A673 (cell line): ENCODE measurements around the gene HAT1. TPM values are rescaled to one million over a fixed set of nuclear protein-coding genes. Genes with fewer than 3 reads are reported as not detected.
"Not testable (repeated sequence)": the region's sequence is repeated elsewhere in the genome, so short reads cannot be mapped to it uniquely, and the experiment has no call there.

ENCODE experiments used
- BruUV-seq: library from RNA; stranded (reverse); fragments of 400-500 nt; replicated peaks from 2 replicates; lab custom pipeline; 2021; lab: Mats Ljungman, UMichigan
- CTCF ChIA-PET: fragments of 300-600 bp; sonication (Branson Sonifier 250); formaldehyde crosslinking; loops from one replicate; lab custom pipeline; 2022; ENCODE audit warnings: antibody characterized with exemption; lab: Charles Lee
- POLR2A ChIA-PET: fragments of 300-600 bp; sonication (Branson Sonifier 250); formaldehyde crosslinking; loops from one replicate; lab custom pipeline; 2022; ENCODE audit warnings: antibody characterized with exemption; ENCODE audit not compliant: low non-redundant PET; lab: Charles Lee
- DNase-seq: peaks from one replicate; pipeline ENCODE4 v3.0.0-alpha.2; 2015; ENCODE audit warnings: low spot score
- H3K27ac ChIP-seq: fragments of 200-600 bp; sonication (generic); 2 replicates; pipeline ENCODE4 v1.5.1; 2016; ENCODE audit warnings: mixed run types, low read depth, mild to moderate bottlenecking, mixed read lengths, antibody characterized with exemption, low read length; ENCODE audit not compliant: poor library complexity, severe bottlenecking
- H3K27me3 ChIP-seq: fragments of 200-600 bp; sonication (generic); replicated peaks from 2 replicates; pipeline ENCODE4 v1.6.1; 2017; ENCODE audit warnings: mixed run types, low read depth, mild to moderate bottlenecking, mixed read lengths, antibody characterized with exemption, low read length; ENCODE audit not compliant: insufficient read depth, poor library complexity
- H3K36me3 ChIP-seq: fragments of 200-600 bp; sonication (generic); 2 replicates; pipeline ENCODE4 v1.6.1; 2016; ENCODE audit warnings: mixed run types, mild to moderate bottlenecking, mixed read lengths, antibody characterized with exemption, low read length; ENCODE audit not compliant: insufficient read depth, poor library complexity, severe bottlenecking
- H3K4me1 ChIP-seq: fragments of 200-600 bp; sonication (generic); 2 replicates; pipeline ENCODE4 v1.6.1; 2017; ENCODE audit warnings: mixed run types, mild to moderate bottlenecking, mixed read lengths, antibody characterized with exemption, low read length; ENCODE audit not compliant: insufficient read depth, poor library complexity, severe bottlenecking
- H3K4me3 ChIP-seq: fragments of 200-600 bp; sonication (generic); 2 replicates; pipeline ENCODE4 v1.5.1; 2016; ENCODE audit warnings: low read depth, mixed run types, mild to moderate bottlenecking, mixed read lengths, low read length; ENCODE audit not compliant: poor library complexity, severe bottlenecking
- H3K9me3 ChIP-seq: fragments of 200-600 bp; sonication (generic); 2 replicates; pipeline ENCODE4 v1.6.1; 2016; ENCODE audit warnings: mixed run types, low read depth, mild to moderate bottlenecking, mixed read lengths, antibody characterized with exemption, low read length; ENCODE audit not compliant: poor library complexity, severe bottlenecking
- CTCF ChIP-seq: fragments of 300-800, 200-600 bp; sonication (generic); conservative IDR thresholded peaks from 2 replicates; pipeline ENCODE4 v1.5.1; 2017; ENCODE audit warnings: low read depth, mild to moderate bottlenecking, antibody characterized with exemption, low read length, moderate library complexity, mixed read lengths
- EZH2 ChIP-seq: fragments of 200-600 bp; sonication (generic); IDR thresholded peaks from 2 replicates; pipeline ENCODE4 v1.6.1; 2017; ENCODE audit warnings: borderline replicate concordance, low read depth, mild to moderate bottlenecking, mixed read lengths, antibody characterized with exemption, low read length; ENCODE audit not compliant: poor library complexity, severe bottlenecking
- intact Hi-C: fragments of 100-400 bp; cut with micrococcal nuclease; formaldehyde crosslinking; loops from one replicate; pipeline ENCODE4 v1.10.0; 2022; ENCODE audit not compliant: unreplicated experiment
- total RNA-seq: library from RNA; stranded (reverse); gene quantifications from 2 replicates; pipeline ENCODE4 v1.2.3, GENCODE V29; 2021

Gene HAT1
- total RNA-seq, 1 experiment from 2014 or later = 115 TPM

GRCh38 chr2:171996021-171996420 lies 73.8 kb downstream of the HAT1 start:
- DNase-seq = no peak
- TF ChIP-seq CTCF (no peak), EZH2 (no peak)
- H3K27ac ChIP-seq = no peak overlapping the region
- H3K27me3 ChIP-seq = no peaks in the 10 kb centered on the region
- no TSS peak for BruUV-seq
- no peaks in the 10 kb centered on the region for H3K36me3 ChIP-seq
- intact Hi-C loops = no loop called here
- H3K4me3 ChIP-seq = no peak overlapping the region
- H3K9me3 ChIP-seq = no peaks in the 10 kb centered on the region
- ChIA-PET CTCF (no interaction called here), POLR2A (no interaction called here)
- peaks cover 13% of the 10 kb centered on the region for H3K4me1 ChIP-seq

- intact Hi-C loops, BruUV-seq, DNase-seq, H3K36me3 ChIP-seq, POLR2A ChIA-PET, H3K27ac ChIP-seq, H3K4me3 ChIP-seq, CTCF ChIA-PET, H3K27me3 ChIP-seq, H3K9me3 ChIP-seq: not testable (repeated sequence)
- H3K4me1 ChIP-seq = peaks cover 13% of the 10 kb centered on the region
These were observed 74.8 kb downstream of the HAT1 start for GRCh38 chr2:171997031-171997430.

GRCh38 chr2:171999161-171999560 lies 76.9 kb downstream of the HAT1 start:
- BruUV-seq = no TSS peak
- H3K9me3 ChIP-seq = no peaks in the 10 kb centered on the region
- H3K4me1 ChIP-seq = peaks cover 13% of the 10 kb centered on the region
- intact Hi-C loops = no loop called here
- no peaks in the 10 kb centered on the region for H3K36me3 ChIP-seq
- TF ChIP-seq EZH2 (no peak), CTCF (no peak)
- DNase-seq = no peak
- no peaks in the 10 kb centered on the region for H3K27me3 ChIP-seq
- peak overlapping the region; percentile 63 for H3K4me3 ChIP-seq
- CTCF ChIA-PET = no interaction called here
- H3K27ac ChIP-seq = peak overlapping the region; percentile 63
- POLR2A ChIA-PET = no interaction called here
